Measurements from ENCODE around the gene HID1.
"Not testable (repeated sequence)": the region's sequence is repeated elsewhere in the genome, so short reads cannot be mapped to it uniquely, and the experiment has no call there.

The HID1 gene

DNA sequence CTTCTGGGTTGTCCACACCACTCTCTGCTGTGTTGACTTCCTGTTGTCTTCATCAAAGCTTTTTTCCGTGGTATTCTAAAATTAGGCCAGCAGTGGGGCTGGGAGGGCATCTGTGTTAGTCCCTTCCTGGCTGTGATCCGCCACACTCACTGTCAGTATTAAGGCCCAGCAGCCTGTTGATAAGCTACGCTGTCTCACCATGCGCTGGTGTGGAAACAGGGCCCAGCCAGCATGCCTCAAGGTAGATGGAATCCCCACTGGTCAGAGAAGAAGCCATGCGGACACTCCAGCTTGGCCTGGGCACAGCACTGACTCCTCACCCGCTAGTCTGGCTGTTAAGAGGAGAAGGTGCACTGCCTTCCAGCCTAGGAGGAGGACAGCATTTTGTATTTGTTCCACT is 26.2 kb upstream of the HID1 start:
- DNase-seq (ENCODE audit: low read depth), result no peak

GRCh38 chr17:74995847-74996246 is 23.3 kb upstream of the HID1 start:
- no peak for DNase-seq (ENCODE audit: low read depth)

- DNase-seq (ENCODE audit: low read depth), result peak; percentile 51
Observed at GRCh38 chr17:74994440-74994839, 21.9 kb upstream of the HID1 start.

DNA sequence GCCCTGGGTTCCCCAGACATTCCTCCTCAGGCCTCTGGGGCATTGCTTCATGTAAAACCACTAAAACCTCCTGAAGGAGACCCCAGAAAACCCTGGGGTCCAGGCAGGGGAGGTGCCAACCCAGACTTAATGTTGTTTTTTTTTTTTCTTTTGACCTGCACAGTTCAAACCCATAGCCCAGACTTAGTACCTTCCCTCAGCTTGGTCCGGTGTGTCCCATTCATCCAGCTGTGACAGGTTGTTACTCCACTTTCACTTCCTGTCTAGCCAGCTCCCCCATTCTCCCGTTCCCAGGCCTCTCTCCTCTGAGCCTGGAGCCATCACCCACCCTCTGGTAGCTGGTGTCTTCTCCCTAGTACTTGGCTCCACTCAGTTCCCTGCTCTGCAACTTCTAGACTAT is 19.7 kb upstream of the HID1 start:
- DNase-seq (ENCODE audit: low read depth), result no peak

GRCh38 chr17:74990581-74991105 is 18.1 kb upstream of the HID1 start:
- no peak for DNase-seq (ENCODE audit: low read depth)

- DNase-seq (ENCODE audit: low read depth), result peak; percentile 34
Observed at GRCh38 chr17:74987909-74988711, 15.6 kb upstream of the HID1 start.

- DNase-seq (ENCODE audit: low read depth), result peak; percentile 71
Observed at GRCh38 chr17:74987418-74987908, 14.9 kb upstream of the HID1 start, which contains the start of gene CDR2L. Gene CDR2L (plus strand): TSS chr17:74987632. CDS start chr17:74988044, 412 bp downstream.

DNA sequence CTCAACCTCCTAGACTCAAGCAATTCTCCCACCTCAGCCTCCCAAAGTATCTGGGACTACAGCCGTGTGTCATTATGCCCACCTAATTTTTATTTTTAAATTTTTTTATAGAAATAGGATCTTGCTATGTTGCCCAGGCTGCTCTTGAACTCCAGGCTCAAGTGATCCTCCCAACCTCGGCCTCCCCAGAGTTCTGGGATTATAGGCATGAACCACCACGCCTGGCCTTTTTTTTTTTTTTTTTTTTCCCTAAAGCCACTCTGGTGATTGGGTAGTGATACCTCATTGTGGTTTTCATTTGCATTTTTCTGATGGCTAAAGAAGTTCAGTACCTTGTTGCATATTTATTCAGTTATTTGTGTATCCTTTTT is 13.6 kb upstream of the HID1 start:
- no peak for DNase-seq (ENCODE audit: low read depth)

GRCh38 chr17:74982663-74983313 is 10.2 kb upstream of the HID1 start:
- DNase-seq (ENCODE audit: low read depth), result not testable (repeated sequence)

- no peak for DNase-seq (ENCODE audit: low read depth)
Observed at GRCh38 chr17:74981979-74982662, 9.6 kb upstream of the HID1 start.

- DNase-seq (ENCODE audit: low read depth), result no peak
Observed at GRCh38 chr17:74981318-74981978, 8.9 kb upstream of the HID1 start.

DNA sequence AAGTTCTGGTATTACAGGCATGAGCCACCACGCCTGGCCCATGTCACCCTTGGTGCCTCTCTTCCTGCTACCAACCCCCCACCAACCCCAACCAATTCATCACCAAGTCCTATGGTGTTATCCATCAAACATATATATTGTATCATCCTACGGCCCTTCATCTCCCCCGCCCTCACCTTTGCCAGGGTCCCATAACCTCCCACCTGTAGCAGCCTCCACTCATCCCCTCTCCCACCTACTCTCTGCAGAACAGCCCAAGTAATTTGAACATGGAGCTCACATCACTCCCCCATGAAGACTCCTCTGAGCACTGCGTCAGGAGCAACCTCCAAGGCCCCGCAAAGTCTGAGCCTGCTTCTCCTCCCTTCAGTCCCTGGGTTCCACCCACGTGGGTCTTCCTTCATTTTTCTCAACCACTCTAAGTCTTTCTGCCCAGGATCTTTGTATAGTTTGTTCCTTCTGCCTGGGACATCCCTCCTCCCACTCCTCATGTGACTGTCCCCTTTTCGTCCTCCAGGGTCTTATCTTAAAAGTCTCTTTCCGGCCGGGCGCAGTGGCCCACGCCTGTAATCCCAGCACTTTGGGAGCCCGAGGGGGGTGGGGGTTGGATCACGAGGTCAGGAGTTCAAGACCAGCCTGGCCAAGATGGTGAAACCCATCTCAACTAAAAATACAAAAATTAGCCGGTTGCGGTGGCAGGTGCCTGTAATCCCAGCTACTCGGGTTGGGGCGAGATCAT is 7.0 kb upstream of the HID1 start:
- DNase-seq (ENCODE audit: low read depth), result no peak

- no peak for DNase-seq (ENCODE audit: low read depth)
Observed at GRCh38 chr17:74978240-74978639, 5.7 kb upstream of the HID1 start.

DNA sequence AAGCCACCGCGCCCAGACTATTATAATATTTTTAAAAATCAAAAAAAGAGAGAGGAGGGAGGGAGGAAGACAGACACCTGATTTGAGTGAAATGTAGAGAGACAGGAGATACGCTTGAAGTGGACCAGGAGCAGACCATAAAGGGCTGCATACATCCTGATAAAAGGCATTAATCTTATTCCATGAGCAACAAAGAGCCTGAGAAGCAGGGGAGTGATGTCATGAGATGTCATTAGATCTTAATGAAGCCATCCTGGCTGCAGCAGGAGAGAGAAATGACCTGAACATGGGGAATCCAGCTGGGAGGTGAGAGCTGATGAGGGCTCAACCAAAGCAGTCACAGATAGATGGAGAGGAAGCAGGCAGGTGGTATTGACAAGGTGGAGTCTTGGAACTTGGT is 5.2 kb upstream of the HID1 start:
- no peak for DNase-seq (ENCODE audit: low read depth)

- DNase-seq (ENCODE audit: low read depth), result no peak
Observed at GRCh38 chr17:74975943-74976342, 3.4 kb upstream of the HID1 start.

DNA sequence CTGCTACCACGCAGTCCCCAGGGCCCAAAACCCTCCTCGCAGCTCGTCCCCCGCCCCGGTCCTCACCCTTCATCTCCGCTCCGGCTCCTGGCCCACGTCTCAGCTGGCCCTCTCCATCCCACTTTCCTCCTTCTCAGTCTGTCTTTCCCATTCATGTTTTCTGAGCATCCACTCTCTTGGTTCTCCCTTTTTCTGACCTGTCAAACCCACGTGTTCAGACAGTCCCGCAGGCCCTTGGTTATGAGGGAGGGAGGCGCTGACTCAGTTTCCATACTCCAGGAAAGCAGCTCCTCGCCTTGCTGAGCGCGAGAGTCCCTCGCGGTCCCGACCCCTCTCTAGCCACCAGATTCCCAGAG is 392 bp upstream of the HID1 start:
- DNase-seq (ENCODE audit: low read depth), result no peak

GRCh38 chr17:74971842-74972106 is 785 bp downstream of the HID1 start:
- no peak for DNase-seq (ENCODE audit: low read depth)

DNA sequence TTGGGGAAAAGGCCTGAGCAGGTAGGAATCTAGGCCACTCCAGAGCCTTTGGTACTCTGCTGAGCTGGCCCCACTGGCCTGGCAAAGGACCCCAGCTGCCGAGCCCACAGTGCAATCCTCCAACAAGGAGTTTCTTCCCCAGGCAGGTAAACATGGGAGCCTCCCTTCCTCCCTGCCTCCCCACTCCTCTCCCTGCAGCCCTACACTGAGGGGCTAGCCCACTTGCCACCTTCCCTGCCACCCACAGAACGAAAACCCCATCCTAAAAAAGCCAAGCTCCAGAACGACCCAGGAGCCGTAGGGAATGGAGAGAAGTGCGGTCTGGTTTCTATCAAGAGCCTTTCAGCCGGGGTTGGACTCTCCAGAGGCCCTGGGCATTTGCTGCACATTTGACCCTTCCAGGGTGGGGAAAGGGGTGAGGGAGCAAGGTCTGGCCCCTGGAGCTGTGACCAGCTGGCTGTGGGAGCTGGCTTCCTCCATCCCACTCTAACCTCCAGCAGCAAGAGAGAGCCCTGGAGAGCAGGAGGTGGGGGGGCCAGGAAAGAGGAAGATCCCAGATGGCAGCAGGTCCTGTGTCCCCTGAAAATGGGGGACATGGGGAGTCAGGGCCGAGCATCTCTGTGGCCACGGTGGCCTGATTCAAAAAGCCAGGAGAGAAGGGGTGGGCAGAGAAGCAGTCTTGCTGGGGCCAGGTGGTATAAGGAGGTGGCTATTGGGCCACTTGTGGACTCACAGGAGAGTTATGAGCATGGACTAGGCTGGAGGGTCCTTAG is 1.3 kb downstream of the HID1 start:
- DNase-seq (ENCODE audit: low read depth), result no peak

- DNase-seq (ENCODE audit: low read depth), result no peak
Observed at GRCh38 chr17:74970395-74970794, 2.2 kb downstream of the HID1 start.

- DNase-seq (ENCODE audit: low read depth), result not testable (repeated sequence)
Observed at GRCh38 chr17:74969501-74969900, 3.1 kb downstream of the HID1 start.

GRCh38 chr17:74968361-74968780 is 4.2 kb downstream of the HID1 start:
- no peak for DNase-seq (ENCODE audit: low read depth)
